HepG2 (cell line): ENCODE data around the gene OGA. TPM values are rescaled to one million over a fixed set of nuclear protein-coding genes. Genes with fewer than 3 reads are reported as not detected.

Experiments
- AKAP8 ChIP-seq: sonication (generic); formaldehyde crosslinking; IDR thresholded peaks from 2 replicates; pipeline ENCODE4 v1.5.1; 2020; ENCODE audit warnings: mild to moderate bottlenecking, missing genetic modification reagents
- HNF4A ChIP-seq: sonication (generic); formaldehyde crosslinking; IDR thresholded peaks from 2 replicates; pipeline ENCODE4 v1.4.0; 2020; ENCODE audit warnings: missing genetic modification reagents
- POGZ ChIP-seq: sonication (generic); formaldehyde crosslinking; IDR thresholded peaks from 2 replicates; pipeline ENCODE4 v1.4.0; 2020; ENCODE audit warnings: mild to moderate bottlenecking, missing genetic modification reagents
- SIX4 ChIP-seq: sonication (generic); formaldehyde crosslinking; IDR thresholded peaks from 2 replicates; pipeline ENCODE4 v1.4.0; 2020; ENCODE audit warnings: missing genetic modification reagents
- TSC22D2 ChIP-seq: sonication (generic); formaldehyde crosslinking; IDR thresholded peaks from 2 replicates; pipeline ENCODE4 v1.5.1; 2020; ENCODE audit warnings: missing genetic modification reagents, mild to moderate bottlenecking, borderline replicate concordance
- WIZ ChIP-seq: sonication (generic); formaldehyde crosslinking; IDR thresholded peaks from 2 replicates; pipeline ENCODE4 v1.5.1; 2020; ENCODE audit warnings: mild to moderate bottlenecking, missing genetic modification reagents
- ZNF160 ChIP-seq: sonication (generic); formaldehyde crosslinking; IDR thresholded peaks from 2 replicates; pipeline ENCODE4 v1.8.0; 2022; ENCODE audit warnings: mild to moderate bottlenecking, inconsistent platforms, missing genetic modification reagents
- ZNF282 ChIP-seq: fragments of 450-650 bp; IDR thresholded peaks from 2 replicates; pipeline ENCODE4 v1.6.1; 2018; ENCODE audit not compliant: partially characterized antibody
- ZNF460 ChIP-seq: sonication (generic); formaldehyde crosslinking; IDR thresholded peaks from 2 replicates; pipeline ENCODE4 v1.5.1; 2020; ENCODE audit warnings: missing genetic modification reagents, mild to moderate bottlenecking, borderline replicate concordance
- ZNF781 ChIP-seq: sonication (generic); formaldehyde crosslinking; IDR thresholded peaks from 2 replicates; pipeline ENCODE4 v1.5.1; 2020; ENCODE audit warnings: borderline replicate concordance, mild to moderate bottlenecking, missing genetic modification reagents; ENCODE audit errors: not compliant biosample characterization
- ZSCAN9 ChIP-seq: IDR thresholded peaks from 2 replicates; pipeline ENCODE4 v1.6.1; 2016; ENCODE audit warnings: borderline replicate concordance
- polyA plus RNA-seq, 8 experiments: library from polyadenylated mRNA; depleted of rRNA in 3 of 8; stranded (reverse) in 7 of 8; unstranded in 1 of 8; fragments of >200 nt; fragmentation: Illumina TruSeq in 4 of 8; extraction: Trizol in 4 of 8; gene quantifications; 2 replicates each; pipeline versions ENCODE4 v1.2.1 to v1.2.3, GENCODE V29; 2011 to 2016; ENCODE audit warnings: low read depth in 4 of 8, missing spikeins in 1 of 8, mixed read lengths in 1 of 8; ENCODE audit not compliant: insufficient read depth in 1 of 8
- total RNA-seq, 5 experiments: library from RNA; depleted of rRNA; stranded (reverse); fragments of >200 nt; fragmentation: Illumina TruSeq; extraction: Trizol; gene quantifications; 2 replicates each; pipeline ENCODE4 v1.2.3, GENCODE V29; 2016; ENCODE audit warnings: low read depth in 1 of 5
- TF ChIP-seq, protein P1 (sequence below): sonication (generic); formaldehyde crosslinking; IDR thresholded peaks from one replicate; pipeline ENCODE4 v1.5.1; 2020; ENCODE audit warnings: mild to moderate bottlenecking, missing genetic modification reagents; ENCODE audit errors: not compliant biosample characterization
- TF ChIP-seq, protein P2 (sequence below): sonication (generic); formaldehyde crosslinking; IDR thresholded peaks from 2 replicates; pipeline ENCODE4 v1.4.0; 2020; ENCODE audit warnings: mild to moderate bottlenecking, missing genetic modification reagents
- TF ChIP-seq, protein P3 (sequence below): sonication (generic); formaldehyde crosslinking; IDR thresholded peaks from 2 replicates; pipeline ENCODE4 v1.4.0; 2020; ENCODE audit warnings: missing genetic modification reagents
- TF ChIP-seq, protein P4 (sequence below): sonication (generic); formaldehyde crosslinking; IDR thresholded peaks from 2 replicates; pipeline ENCODE4 v1.5.1; 2020; ENCODE audit warnings: mild to moderate bottlenecking, missing genetic modification reagents

OGA gene
- total and polyA plus RNA-seq, 2 of the 13 experiments (the other 11 are each of a cell fraction or from before 2014, with no cell fraction given): 33.2 to 39.8 TPM

GRCh38 chr10:101818872-101819633 lies 809 bp upstream of the OGA start (continued):
- TF ChIP-seq, protein P1, sequence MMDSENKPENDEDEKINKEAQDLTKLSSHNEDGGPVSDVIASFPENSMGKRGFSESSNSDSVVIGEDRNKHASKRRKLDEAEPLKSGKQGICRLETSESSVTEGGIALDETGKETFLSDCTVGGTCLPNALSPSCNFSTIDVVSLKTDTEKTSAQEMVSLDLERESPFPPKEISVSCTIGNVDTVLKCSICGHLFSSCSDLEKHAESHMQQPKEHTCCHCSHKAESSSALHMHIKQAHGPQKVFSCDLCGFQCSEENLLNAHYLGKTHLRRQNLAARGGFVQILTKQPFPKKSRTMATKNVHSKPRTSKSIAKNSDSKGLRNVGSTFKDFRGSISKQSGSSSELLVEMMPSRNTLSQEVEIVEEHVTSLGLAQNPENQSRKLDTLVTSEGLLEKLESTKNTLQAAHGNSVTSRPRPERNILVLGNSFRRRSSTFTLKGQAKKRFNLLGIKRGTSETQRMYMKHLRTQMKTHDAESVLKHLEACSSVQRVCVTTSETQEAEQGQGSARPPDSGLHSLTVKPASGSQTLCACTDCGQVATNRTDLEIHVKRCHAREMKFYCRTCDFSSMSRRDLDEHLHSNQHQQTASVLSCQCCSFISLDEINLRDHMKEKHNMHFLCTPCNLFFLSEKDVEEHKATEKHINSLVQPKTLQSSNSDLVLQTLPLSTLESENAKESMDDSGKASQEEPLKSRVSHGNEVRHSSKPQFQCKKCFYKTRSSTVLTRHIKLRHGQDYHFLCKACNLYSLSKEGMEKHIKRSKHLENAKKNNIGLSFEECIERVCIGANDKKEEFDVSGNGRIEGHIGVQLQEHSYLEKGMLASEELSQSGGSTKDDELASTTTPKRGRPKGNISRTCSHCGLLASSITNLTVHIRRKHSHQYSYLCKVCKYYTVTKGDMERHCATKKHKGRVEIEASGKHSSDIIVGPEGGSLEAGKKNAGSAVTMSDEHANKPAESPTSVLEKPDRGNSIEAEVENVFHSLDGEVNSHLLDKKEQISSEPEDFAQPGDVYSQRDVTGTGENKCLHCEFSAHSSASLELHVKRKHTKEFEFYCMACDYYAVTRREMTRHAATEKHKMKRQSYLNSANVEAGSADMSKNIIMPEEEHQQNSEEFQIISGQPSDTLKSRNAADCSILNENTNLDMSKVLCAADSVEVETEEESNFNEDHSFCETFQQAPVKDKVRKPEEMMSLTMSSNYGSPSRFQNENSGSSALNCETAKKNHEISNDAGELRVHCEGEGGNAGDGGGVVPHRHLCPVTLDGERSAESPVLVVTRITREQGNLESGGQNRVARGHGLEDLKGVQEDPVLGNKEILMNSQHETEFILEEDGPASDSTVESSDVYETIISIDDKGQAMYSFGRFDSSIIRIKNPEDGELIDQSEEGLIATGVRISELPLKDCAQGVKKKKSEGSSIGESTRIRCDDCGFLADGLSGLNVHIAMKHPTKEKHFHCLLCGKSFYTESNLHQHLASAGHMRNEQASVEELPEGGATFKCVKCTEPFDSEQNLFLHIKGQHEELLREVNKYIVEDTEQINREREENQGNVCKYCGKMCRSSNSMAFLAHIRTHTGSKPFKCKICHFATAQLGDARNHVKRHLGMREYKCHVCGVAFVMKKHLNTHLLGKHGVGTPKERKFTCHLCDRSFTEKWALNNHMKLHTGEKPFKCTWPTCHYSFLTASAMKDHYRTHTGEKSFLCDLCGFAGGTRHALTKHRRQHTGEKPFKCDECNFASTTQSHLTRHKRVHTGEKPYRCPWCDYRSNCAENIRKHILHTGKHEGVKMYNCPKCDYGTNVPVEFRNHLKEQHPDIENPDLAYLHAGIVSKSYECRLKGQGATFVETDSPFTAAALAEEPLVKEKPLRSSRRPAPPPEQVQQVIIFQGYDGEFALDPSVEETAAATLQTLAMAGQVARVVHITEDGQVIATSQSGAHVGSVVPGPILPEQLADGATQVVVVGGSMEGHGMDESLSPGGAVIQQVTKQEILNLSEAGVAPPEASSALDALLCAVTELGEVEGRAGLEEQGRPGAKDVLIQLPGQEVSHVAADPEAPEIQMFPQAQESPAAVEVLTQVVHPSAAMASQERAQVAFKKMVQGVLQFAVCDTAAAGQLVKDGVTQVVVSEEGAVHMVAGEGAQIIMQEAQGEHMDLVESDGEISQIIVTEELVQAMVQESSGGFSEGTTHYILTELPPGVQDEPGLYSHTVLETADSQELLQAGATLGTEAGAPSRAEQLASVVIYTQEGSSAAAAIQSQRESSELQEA (CRISPR knock-in tag): no peak
- peak; percentile 72 for TF ChIP-seq HNF4A
- TF ChIP-seq WIZ (CRISPR knock-in tag): no peak
- TF ChIP-seq AKAP8: no peak
- no peak for TF ChIP-seq ZSCAN9
- TF ChIP-seq ZNF781 (CRISPR knock-in tag): no peak
- TF ChIP-seq ZNF282: no peak
- TF ChIP-seq, protein P2, sequence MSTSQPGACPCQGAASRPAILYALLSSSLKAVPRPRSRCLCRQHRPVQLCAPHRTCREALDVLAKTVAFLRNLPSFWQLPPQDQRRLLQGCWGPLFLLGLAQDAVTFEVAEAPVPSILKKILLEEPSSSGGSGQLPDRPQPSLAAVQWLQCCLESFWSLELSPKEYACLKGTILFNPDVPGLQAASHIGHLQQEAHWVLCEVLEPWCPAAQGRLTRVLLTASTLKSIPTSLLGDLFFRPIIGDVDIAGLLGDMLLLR (CRISPR knock-in tag): no peak
- TF ChIP-seq, protein P3, sequence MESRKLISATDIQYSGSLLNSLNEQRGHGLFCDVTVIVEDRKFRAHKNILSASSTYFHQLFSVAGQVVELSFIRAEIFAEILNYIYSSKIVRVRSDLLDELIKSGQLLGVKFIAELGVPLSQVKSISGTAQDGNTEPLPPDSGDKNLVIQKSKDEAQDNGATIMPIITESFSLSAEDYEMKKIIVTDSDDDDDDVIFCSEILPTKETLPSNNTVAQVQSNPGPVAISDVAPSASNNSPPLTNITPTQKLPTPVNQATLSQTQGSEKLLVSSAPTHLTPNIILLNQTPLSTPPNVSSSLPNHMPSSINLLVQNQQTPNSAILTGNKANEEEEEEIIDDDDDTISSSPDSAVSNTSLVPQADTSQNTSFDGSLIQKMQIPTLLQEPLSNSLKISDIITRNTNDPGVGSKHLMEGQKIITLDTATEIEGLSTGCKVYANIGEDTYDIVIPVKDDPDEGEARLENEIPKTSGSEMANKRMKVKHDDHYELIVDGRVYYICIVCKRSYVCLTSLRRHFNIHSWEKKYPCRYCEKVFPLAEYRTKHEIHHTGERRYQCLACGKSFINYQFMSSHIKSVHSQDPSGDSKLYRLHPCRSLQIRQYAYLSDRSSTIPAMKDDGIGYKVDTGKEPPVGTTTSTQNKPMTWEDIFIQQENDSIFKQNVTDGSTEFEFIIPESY (CRISPR knock-in tag): no peak
- TF ChIP-seq, protein P4, sequence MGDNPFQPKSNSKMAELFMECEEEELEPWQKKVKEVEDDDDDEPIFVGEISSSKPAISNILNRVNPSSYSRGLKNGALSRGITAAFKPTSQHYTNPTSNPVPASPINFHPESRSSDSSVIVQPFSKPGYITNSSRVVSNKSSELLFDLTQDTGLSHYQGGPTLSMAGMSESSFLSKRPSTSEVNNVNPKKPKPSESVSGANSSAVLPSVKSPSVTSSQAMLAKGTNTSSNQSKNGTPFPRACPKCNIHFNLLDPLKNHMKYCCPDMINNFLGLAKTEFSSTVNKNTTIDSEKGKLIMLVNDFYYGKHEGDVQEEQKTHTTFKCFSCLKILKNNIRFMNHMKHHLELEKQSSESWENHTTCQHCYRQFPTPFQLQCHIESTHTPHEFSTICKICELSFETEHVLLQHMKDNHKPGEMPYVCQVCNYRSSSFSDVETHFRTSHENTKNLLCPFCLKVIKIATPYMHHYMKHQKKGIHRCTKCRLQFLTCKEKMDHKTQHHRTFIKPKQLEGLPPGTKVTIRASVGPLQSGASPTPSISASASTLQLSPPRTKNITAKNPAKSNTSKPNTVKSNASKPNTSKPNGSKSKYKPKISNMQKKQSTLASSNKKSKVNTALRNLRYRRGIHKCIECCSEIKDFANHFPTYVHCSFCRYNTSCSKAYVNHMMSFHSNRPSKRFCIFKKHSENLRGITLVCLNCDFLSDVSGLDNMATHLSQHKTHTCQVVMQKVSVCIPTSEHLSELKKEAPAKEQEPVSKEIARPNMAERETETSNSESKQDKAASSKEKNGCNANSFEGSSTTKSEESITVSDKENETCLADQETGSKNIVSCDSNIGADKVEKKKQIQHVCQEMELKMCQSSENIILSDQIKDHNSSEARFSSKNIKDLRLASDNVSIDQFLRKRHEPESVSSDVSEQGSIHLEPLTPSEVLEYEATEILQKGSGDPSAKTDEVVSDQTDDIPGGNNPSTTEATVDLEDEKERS (CRISPR knock-in tag): no peak
- TF ChIP-seq SIX4 (CRISPR knock-in tag): no peak
- no peak for TF ChIP-seq ZNF460 (CRISPR knock-in tag)
- TF ChIP-seq POGZ: no peak; the same call in 1 of the 2 replicates
- TF ChIP-seq TSC22D2: peak; percentile 38; the same call in 1 of the 2 replicates
- TF ChIP-seq ZNF160: peak; percentile 60; the same call in 1 of the 2 replicates
